Measurements from ENCODE around the gene CLINT1.
"Not testable (repeated sequence)": the region's sequence is repeated elsewhere in the genome, so short reads cannot be mapped to it uniquely, and the experiment has no call there.

Gene CLINT1

GRCh38 chr5:157892974-157893373 lies 34.0 kb upstream of the CLINT1 start:
- DNase-seq (ENCODE audit: insufficient read length, low spot score) (no peak), FAIRE-seq (no peak)
- TF ChIP-seq CTCF (IDR thresholded peaks at IDR 0.05; ENCODE audit: insufficient read depth, missing control alignments), result no peak

- FAIRE-seq (no peak), DNase-seq (ENCODE audit: insufficient read length, low spot score) (no peak)
- TF ChIP-seq CTCF (IDR thresholded peaks at IDR 0.05; ENCODE audit: insufficient read depth, missing control alignments), result no peak
Measured at GRCh38 chr5:157890836-157891597, 32.1 kb upstream of the CLINT1 start.

GRCh38 chr5:157888814-157889532 lies 30.0 kb upstream of the CLINT1 start:
- TF ChIP-seq CTCF (IDR thresholded peaks at IDR 0.05; ENCODE audit: insufficient read depth, missing control alignments), result no peak
- no peak for FAIRE-seq
- DNase-seq (ENCODE audit: insufficient read length, low spot score), result no peak

GRCh38 chr5:157886796-157887380 lies 27.9 kb upstream of the CLINT1 start:
- DNase-seq (ENCODE audit: insufficient read length, low spot score) (no peak), FAIRE-seq (no peak)
- no peak for TF ChIP-seq CTCF (IDR thresholded peaks at IDR 0.05; ENCODE audit: insufficient read depth, missing control alignments)

GRCh38 chr5:157885051-157885450 lies 26.1 kb upstream of the CLINT1 start:
- FAIRE-seq; DNase-seq (ENCODE audit: insufficient read length, low spot score): not testable (repeated sequence)

- not testable (repeated sequence) for FAIRE-seq; DNase-seq (ENCODE audit: insufficient read length, low spot score)
Measured at GRCh38 chr5:157881498-157881897, 22.6 kb upstream of the CLINT1 start.

GRCh38 chr5:157877821-157878220 lies 18.9 kb upstream of the CLINT1 start:
- no peak for FAIRE-seq
- TF ChIP-seq CTCF (IDR thresholded peaks at IDR 0.05; ENCODE audit: insufficient read depth, missing control alignments), result no peak
- DNase-seq (ENCODE audit: insufficient read length, low spot score), result no peak

- no peak for TF ChIP-seq CTCF (IDR thresholded peaks at IDR 0.05; ENCODE audit: insufficient read depth, missing control alignments)
- DNase-seq (ENCODE audit: insufficient read length, low spot score), result no peak
- no peak for FAIRE-seq
Measured at GRCh38 chr5:157874861-157875260, 15.9 kb upstream of the CLINT1 start.
